Measurements from ENCODE around the gene CLEC6A.
"Not testable (repeated sequence)": the region's sequence is repeated elsewhere in the genome, so short reads cannot be mapped to it uniquely, and the experiment has no call there.

CLEC6A gene

GRCh38 chr12:8455727-8456360 lies at the start of gene CLEC6A:
TSS of gene CLEC6A (plus strand) at chr12:8455962. CDS start at chr12:8456112, 150 bp downstream.
- peak; percentile 72 for DNase-seq

- not testable (repeated sequence) for DNase-seq
Measured at GRCh38 chr12:8419576-8419975, 36.2 kb upstream of the CLEC6A start.

- no peak for DNase-seq
Measured at GRCh38 chr12:8420506-8420905, 35.3 kb upstream of the CLEC6A start.

- not testable (repeated sequence) for DNase-seq
Measured at GRCh38 chr12:8444536-8445278, 11.1 kb upstream of the CLEC6A start.

GRCh38 chr12:8445731-8446130 lies 10.0 kb upstream of the CLEC6A start:
- no peak for DNase-seq

- DNase-seq, result no peak
Measured at GRCh38 chr12:8446642-8447547, 8.9 kb upstream of the CLEC6A start.

- DNase-seq, result no peak
Measured at GRCh38 chr12:8449355-8449859, 6.4 kb upstream of the CLEC6A start.

GRCh38 chr12:8452036-8452435 lies 3.7 kb upstream of the CLEC6A start:
- no peak for DNase-seq

- peak; percentile 94 for DNase-seq
Measured at GRCh38 chr12:8453021-8453513, 2.7 kb upstream of the CLEC6A start.

GRCh38 chr12:8453796-8454195 lies 2.0 kb upstream of the CLEC6A start:
- DNase-seq, result no peak

- DNase-seq, result peak; percentile 69
Measured at GRCh38 chr12:8455271-8455670, 491 bp upstream of the CLEC6A start.

GRCh38 chr12:8461426-8461825 lies 5.7 kb downstream of the CLEC6A start:
- no peak for DNase-seq

- peak; percentile 88 for DNase-seq
Measured at GRCh38 chr12:8465301-8465996, 9.7 kb downstream of the CLEC6A start.

- DNase-seq, result peak; percentile 93
Measured at GRCh38 chr12:8466241-8466640, 10.5 kb downstream of the CLEC6A start.

GRCh38 chr12:8471090-8471489 lies 15.3 kb downstream of the CLEC6A start:
- DNase-seq, result no peak

GRCh38 chr12:8475508-8476203 lies 19.9 kb downstream of the CLEC6A start:
- no peak for DNase-seq

GRCh38 chr12:8482571-8483061 lies 26.9 kb downstream of the CLEC6A start:
- DNase-seq, result no peak

- DNase-seq, result no peak
Measured at GRCh38 chr12:8483079-8483478, 27.3 kb downstream of the CLEC6A start.

GRCh38 chr12:8491646-8492530 lies 36.1 kb downstream of the CLEC6A start:
- DNase-seq, result peak; percentile 50

- DNase-seq, result peak; percentile 95
Measured at GRCh38 chr12:8493084-8493483, 37.3 kb downstream of the CLEC6A start.
